Smooth muscle cell of the brain vasculature (primary cell): ENCODE measurements around the gene SLC7A11.
A peak's percentile ranks its signal among the peaks of the same experiment; 100 is the strongest.
"Not testable (repeated sequence)": the region's sequence is repeated elsewhere in the genome, so short reads cannot be mapped to it uniquely, and the experiment has no call there.

Source experiments
- DNase-seq: peaks from one replicate; pipeline ENCODE4 v3.0.0-alpha.2; 2012; ENCODE audit warnings: low read depth, low spot score

Gene SLC7A11

DNA sequence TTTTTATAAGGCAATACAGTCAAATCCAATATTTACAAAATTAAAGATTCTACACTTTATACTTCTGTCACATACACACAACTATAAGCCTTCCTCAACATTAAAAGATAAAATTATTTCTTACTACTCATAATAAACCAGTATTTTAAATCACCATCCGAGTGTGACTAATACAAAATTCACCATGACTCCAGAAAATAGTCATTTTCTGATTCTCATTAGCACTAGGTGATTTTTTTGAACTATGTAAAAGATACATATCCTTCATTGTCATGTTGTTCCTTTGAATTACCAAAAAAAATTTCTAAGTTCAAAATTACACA, 646 bp upstream of the SLC7A11 start:
- DNase-seq: no peak

DNA sequence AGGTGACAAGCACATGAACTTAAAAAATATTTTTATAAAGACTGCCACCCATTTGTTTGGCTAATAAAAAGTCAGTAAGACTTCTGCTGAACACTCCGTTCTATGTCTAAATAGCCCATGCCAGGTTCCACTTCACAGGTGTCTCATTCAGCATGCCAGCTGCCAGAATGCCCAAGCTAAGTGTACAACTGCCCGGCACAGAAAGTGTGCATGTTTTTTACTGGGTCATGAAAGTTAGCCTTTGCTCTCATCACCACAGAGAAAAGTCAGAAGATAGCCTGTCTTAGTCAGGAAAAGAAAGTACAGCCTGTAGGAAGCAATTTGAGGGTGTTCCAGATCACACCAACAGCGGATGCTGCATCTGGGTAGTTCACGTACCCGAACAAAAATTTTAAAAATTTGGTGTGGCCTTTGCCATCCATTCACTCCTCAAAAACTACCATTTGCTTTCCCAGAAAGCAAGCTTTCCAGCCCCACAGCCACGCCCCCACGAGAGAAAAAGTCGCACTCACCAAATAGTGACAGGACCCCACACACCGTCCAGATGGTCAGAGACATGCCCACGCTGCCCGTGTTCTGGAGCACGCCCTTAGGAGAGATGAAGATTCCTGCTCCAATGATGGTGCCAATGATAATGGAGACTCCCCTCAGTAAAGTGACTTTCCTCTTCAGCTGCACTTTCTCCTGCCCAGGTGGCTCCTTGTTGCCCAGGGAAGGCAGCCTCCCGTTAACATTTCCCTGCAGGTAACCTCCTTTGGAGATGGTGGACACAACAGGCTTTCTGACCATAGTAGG, 671 bp downstream of the SLC7A11 start:
- DNase-seq: no peak

DNA sequence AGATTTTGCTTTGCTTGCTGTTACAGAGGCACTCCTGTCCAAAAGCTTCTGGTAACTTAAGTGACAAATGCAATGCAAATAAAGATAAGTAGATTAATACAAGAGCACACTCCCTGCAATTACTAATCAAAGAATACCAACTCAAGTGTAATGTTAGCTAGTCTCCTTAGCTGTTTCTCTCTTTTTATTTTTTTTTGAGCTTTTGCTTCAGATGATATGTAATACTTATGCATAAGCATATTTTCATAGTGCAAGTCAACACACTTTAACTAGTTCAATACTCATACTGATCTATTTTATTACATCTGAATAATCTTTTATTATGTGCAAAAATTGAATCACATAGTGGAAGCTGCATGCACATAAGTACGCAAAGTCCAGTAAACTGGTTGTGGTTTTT, 2.7 kb downstream of the SLC7A11 start:
- no peak for DNase-seq

GRCh38 chr4:138238521-138239292, 3.4 kb downstream of the SLC7A11 start:
- no peak for DNase-seq

- not testable (repeated sequence) for DNase-seq
Measured at GRCh38 chr4:138237132-138237531, 5.0 kb downstream of the SLC7A11 start.

DNA sequence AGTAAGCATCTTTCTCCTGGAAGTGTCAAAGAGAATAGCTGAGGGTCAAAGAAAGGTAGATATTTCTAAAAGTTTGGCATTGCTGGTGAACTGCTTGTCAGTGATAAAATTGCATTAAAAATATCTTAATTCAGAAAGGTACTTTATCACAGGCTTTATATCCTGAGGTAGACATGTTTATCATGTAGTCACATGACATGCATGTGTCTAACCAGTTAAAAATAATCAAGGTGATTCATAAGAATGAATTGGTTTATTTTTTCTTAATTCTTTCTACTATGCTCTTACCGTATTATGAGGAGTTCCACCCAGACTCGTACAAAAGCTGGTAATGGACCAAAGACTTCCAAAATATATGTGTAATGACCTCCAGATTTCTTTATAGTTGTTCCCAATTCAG, 6.1 kb downstream of the SLC7A11 start:
- DNase-seq: no peak

GRCh38 chr4:138235419-138235952, 6.7 kb downstream of the SLC7A11 start:
- no peak for DNase-seq

DNA sequence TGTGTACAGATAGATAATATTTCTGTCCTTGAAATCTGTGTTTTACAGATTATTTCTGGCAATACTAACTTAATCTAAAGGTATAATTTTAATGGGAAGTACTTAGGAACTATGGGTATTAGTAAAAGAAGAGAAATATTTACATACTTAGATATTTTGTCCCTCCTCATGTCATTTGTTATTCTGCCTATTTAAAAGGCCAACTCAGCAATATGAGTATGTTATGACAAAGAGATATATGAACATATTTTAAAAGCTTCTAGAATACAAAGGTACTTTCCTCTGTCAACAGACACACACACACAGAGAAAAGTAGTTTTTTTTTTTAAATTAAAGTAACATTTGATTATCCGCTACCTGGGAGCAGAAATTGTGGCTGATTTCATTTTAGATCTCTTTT, 7.9 kb downstream of the SLC7A11 start:
- DNase-seq: no peak

GRCh38 chr4:138233313-138234034, 8.7 kb downstream of the SLC7A11 start:
- no peak for DNase-seq

DNA sequence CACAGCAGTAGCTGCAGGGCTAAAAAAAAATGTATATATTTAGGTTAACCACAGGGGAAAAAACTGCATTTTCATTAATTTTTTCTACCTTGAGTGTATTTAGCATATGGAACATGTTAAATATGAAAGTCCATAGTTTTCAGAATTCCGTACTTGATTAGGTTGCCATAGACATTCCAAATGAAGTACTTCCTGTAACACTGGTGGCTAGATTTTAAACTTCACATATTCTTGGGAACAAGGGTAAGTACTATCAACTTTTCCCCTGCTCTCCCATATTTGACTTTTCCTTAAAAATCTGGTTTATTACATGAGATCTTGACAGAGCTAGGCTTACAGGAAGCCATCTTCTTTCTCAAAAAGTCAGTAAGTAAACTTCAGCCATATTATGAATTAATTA, 9.8 kb downstream of the SLC7A11 start:
- no peak for DNase-seq

DNA sequence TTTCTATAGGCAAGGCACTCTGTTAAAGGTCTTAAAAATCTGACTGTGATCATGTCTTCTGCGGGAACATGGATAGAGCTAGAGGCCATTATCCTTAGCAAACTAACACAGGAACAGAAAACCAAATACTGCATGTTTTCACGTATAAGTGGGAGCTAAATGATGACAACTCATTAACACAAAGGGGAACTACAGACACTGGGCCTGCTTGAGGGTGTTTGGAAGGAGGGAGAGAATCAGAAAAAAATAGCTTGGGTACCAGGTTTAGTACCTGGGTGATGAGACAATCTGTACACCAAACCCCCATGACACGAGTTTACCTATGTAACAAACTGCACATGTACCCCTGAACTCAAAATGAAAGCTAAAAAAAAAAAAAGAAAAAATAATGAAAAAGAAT, 12.1 kb downstream of the SLC7A11 start:
- DNase-seq: no peak

DNA sequence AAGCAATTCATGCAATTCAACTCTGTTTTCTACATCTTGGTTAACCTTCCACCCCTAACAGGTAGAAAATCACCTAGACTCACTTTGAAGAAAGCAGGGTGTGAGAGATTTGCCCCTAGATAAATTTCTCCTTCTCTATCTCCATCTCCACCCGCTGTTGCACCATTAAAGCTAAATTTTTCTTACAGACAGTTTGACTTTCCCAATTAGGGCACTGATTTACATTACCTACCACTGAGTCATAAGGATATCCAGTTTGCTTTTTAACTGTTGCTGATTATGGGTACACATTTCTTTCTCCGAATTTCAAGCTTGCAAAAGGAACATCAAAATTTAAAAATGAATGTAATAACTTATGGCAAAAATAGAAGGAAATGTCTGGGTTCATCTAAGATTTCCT, 13.0 kb downstream of the SLC7A11 start:
- no peak for DNase-seq

GRCh38 chr4:138226351-138226750, 15.8 kb downstream of the SLC7A11 start:
- DNase-seq: no peak

DNA sequence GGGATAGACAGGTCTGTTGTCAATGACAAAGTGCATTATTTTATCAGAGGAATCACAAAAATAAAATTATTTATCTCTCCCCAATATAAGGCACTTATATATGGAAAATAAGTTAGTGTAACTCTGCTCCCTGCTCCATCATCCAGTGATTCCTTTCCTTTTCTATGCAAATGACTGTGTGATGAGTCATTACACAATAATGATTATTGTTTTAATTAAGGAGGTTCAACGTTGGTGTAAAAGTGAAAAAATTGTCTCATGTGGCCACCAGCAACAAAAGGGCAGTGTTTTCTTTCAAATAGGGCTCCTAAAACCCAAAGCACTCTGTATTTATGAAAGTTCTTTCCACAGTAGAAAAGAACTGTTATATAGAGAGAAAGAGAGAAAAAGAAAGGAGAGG, 16.7 kb downstream of the SLC7A11 start:
- DNase-seq: no peak

GRCh38 chr4:138224614-138225013, 17.5 kb downstream of the SLC7A11 start:
- no peak for DNase-seq

DNA sequence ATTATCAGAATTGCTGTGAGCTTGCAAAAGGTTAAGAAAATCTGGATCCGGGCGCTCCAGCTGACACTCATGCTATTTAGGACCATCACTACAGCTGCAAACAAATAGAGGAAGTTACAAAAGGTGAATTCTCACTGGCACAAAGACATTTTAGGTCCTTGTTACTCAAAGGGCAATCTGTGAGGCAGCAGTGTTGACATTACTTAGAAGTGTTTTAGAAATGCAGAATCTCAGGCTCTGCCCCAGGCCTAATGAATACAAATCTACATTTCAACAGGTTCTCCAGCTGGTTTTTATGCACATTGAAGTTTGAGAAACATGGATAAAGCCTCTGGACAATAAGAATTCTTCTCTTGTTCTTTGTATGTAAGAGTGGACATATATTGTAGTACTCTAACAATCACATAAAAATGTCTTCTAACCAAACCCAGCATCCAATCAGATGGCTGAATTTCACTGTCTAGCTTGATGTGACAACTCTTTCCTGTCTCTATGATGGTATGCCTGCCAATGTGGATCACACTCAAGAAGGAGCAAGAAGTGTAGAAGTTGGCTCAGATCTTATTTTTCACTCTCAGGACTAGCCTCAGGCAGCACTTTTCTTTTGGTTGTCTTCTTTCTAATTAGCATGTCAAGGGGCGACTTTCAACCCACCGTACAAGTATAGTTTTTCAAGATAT, 18.8 kb downstream of the SLC7A11 start:
- no peak for DNase-seq

DNA sequence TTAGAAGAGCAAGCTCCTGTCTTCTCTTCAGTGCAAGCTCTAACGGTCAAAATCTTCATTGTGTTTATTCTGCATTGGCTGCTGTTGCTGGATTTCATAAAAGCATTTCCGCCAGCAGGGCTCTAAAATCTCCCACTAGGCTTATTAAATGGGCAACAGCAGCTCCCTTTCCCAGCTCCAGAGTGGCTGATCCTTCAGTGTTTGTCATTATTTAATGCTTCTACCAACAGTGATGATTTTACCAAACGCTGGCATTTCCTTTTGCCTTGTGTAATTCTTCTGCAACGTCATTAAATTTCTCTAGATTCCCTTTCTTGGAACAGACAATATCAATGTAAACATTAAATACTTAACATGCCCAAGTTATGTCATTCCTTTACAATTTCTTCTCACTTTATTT, 20.1 kb downstream of the SLC7A11 start:
- peak; percentile 10 for DNase-seq

DNA sequence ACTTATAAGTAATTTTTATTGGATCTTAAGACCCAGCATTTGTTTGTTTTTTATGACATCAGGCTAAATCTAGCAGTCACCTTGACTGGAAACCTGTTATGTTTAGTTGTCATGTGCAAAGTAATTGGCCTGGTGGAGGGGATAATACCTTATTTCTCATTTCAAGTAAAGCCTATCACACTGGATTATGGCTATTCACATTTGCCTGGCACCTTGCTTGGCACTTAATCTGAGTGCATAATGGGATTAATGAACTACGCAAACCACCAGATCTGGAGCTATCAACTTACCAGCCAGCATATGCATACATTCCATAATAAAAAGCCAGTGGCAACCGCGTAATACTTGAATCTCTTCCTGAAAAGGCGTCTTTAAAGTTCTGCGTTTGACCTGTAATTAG, 23.2 kb downstream of the SLC7A11 start:
- DNase-seq: no peak

GRCh38 chr4:138217567-138217966, 24.6 kb downstream of the SLC7A11 start:
- no peak for DNase-seq

GRCh38 chr4:138216272-138216867, 25.8 kb downstream of the SLC7A11 start:
- DNase-seq: no peak

DNA sequence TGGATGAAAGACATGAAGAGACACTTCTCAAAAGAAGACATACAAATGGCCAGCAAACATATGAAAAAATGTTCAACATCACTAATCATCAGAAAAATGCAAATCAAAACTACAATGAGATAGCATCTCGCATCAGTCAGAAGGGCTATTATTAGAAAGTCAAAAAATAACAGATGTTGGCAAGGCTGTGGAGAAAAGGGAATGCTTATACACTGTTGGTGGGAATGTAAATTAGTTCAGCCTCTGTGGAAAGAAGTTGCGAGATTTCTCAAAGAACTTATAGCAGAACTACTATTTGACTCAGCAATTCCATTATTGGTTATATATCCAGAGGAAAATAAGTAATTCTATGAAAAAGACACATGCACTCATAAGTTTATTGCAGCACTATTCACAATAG, 31.6 kb downstream of the SLC7A11 start:
- not testable (repeated sequence) for DNase-seq
